GM12873 (cell line): Measurements from ENCODE around the gene SHMT1.

Experiments used
- CTCF ChIP-seq: IDR thresholded peaks from 2 replicates; pipeline ENCODE4 v1.5.1; 2012; ENCODE audit warnings: low read depth, mild to moderate bottlenecking, moderate library complexity, low read length, control low read depth; ENCODE audit not compliant: insufficient read depth; ENCODE audit errors: missing control alignments

The SHMT1 gene

GRCh38 chr17:18378205-18378505 lies 14.8 kb upstream of the SHMT1 start:
- TF ChIP-seq CTCF: no peak

DNA sequence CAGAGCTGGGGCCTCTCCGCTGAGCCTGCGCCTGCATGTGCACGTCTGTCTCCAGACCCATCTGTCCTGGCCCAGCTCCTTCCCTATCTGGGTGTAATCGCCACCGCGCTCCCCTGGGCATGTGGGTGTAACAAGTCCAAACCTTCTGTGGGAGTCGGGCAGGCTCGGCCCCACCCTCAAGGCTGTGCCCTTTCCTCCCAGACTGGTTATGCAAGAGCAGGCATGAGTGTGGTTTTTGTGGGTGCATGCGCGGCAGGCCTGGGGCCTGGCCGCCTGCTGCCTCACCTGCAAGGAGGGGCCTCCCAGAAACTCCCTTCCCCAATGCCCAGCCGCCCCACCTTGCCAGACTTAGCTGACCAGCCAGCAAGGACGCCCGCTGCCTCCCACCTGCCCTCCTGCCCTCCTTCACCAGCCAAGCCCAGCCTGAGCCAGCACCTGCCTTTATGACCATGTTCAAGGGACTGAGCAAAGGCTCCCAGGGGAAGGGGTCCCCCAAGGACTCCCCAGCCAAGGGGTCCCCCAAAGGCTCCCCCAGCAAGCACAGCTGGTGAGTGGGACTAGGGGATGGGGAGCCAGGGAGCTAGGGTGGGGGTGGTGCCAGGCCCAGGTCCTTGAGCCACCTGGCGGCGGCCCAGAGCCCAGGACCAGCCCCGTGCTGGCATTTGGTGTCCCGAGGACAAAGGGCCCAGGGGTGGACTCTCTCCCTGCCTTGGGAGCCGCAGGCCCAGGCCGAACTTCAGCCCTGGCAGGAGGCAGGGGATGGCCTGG lies 14.3 kb upstream of the SHMT1 start, which contains the start of gene EVPLL:
Gene EVPLL, plus strand, starts transcription at position 342 of the 768 bp plus-strand sequence. CDS start 3,160 bp downstream, outside the sequence.
- no peak for TF ChIP-seq CTCF

DNA sequence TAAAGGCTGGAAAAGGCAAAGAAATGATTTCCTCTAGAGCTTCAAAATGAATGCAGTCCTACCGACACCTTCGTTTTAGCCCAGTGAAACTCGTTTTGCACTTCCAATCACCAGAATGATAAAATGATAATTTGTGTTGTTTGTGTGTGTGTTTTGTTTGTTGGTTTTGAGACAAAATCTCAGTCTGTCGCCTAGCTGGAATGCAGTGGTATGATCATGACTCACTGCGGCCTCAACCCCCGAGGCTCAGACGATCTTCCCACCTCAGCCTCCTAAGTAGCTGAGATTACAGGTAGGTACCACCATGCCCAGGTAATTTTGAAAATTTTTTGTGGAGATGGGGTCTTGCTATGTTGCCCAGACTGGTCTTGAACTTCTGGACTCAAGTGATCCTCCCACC lies 10.9 kb upstream of the SHMT1 start:
- no peak for TF ChIP-seq CTCF

DNA sequence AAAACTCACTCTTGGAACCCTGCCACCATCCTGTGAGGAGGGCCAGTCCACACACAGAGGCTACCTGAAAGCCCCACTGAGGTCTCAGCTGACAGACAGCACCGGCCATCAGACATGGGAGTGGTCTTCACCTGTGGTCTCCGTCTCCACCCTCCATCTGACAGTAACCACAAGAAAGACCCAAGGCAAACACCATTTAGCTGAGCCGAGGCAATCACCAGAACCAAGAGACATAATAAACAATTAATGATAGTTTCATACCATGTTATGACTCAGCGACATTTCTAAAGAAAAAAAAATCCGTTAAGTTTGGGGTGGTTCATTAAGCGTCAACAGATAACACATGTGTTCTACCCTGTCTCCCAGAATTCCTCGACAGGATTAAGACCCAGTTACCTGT lies 8.1 kb upstream of the SHMT1 start:
- no peak for TF ChIP-seq CTCF

GRCh38 chr17:18370761-18371160 lies 7.4 kb upstream of the SHMT1 start:
- TF ChIP-seq CTCF: no peak

- no peak for TF ChIP-seq CTCF
Measured at GRCh38 chr17:18368946-18369345, 5.6 kb upstream of the SHMT1 start.

GRCh38 chr17:18364166-18364565 lies 816 bp upstream of the SHMT1 start:
- no peak for TF ChIP-seq CTCF

DNA sequence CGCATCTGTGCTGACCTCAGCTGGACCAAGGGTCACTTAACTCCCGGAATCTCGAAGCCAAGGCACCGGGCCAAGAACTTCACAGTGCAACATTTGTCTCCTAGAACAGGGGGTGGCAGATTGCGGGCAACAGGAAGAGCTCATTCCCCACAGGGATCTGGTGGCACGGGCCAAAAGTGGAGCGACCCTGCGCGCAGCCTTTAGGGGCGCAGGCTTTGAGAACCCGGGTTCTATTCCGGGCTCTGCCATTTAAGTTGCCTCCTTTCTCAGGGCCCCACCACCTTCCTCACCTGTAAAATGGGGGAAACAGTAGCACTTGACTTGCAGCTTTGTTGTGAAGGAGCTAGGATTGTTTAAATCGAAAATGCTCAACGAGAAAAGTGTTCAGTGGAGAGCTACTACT lies 651 bp downstream of the SHMT1 start:
- peak; percentile 33 for TF ChIP-seq CTCF
